HG03460 (cell line): Measurements from ENCODE around the gene EPC2.
"Not testable (repeated sequence)": the region's sequence is repeated elsewhere in the genome, so short reads cannot be mapped to it uniquely, and the experiment has no call there.

Experiments used
- ATAC-seq: cut with Tn5 transposase; IDR thresholded peaks from one replicate; pipeline ENCODE4 v1.9.1; 2021; ENCODE audit not compliant: unreplicated experiment

Gene EPC2

GRCh38 chr2:148674063-148675020 lies 29.8 kb downstream of the EPC2 start:
- no peak for ATAC-seq

GRCh38 chr2:148675708-148676107 lies 31.2 kb downstream of the EPC2 start:
- no peak for ATAC-seq

- not testable (repeated sequence) for ATAC-seq
These were observed 34.0 kb downstream of the EPC2 start for GRCh38 chr2:148678302-148679179.

GRCh38 chr2:148680462-148680861 lies 35.9 kb downstream of the EPC2 start:
- ATAC-seq = no peak

GRCh38 chr2:148681443-148681842 lies 36.9 kb downstream of the EPC2 start:
- ATAC-seq = no peak

GRCh38 chr2:148681862-148682261 lies 37.3 kb downstream of the EPC2 start:
- ATAC-seq = not testable (repeated sequence)

DNA sequence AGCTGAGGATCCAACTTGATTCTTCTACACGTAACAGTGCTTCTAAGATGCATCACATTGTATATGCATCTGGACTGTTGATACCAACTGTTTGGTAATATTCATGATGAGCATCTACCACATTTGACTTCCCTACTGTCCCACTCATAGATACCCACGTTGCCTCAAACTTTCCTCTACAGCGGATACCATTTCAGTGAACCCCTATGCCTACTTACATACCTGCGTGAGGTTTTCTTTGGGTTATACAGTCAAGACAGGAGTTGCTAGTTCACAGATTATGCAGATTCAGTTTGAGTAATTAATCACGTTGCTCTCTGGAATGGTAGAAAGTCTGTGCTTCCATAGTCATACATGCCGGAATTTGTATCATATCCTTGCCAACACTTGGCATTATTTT lies 40.0 kb downstream of the EPC2 start:
- no peak for ATAC-seq

DNA sequence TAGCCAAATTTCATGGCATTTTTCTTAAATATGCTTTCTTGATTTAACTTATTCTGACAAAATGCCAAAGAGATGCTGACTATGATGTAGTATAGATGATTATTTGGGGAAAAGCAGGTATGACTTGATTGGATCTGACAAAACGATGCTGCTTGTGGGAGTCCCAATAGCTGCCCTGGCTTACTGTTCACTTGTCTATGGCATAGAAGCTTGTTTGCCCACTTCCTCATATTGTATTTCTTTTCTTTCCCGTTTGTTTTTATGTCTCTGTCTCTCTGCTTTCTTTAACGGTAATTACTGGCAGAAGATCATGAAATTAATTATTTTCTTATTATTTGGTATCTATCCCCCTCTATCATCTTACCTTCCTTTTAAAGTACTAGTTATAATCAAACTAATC lies 43.0 kb downstream of the EPC2 start:
- no peak for ATAC-seq

- ATAC-seq = not testable (repeated sequence)
These were observed 43.5 kb downstream of the EPC2 start for GRCh38 chr2:148688011-148688410.

DNA sequence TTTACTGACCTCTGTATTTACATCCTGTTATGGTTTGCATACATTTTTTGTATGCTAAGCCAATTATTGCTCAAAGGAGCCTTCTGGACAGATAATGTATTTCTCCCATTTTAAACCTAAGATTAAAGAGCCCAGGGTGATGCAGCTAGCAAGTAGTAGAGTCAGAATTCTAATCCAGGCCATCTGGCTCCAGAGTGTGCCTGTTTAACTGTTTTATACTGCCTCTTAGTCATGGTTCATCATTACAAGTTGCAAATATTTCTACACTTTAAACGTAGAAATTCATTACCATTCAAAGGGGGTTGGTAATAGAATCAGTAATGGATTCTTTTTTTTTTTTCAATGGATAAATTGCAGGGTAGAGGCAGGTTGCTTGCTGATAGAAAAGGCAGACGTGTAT lies 52.4 kb downstream of the EPC2 start:
- ATAC-seq = no peak

GRCh38 chr2:148699830-148700229 lies 55.3 kb downstream of the EPC2 start:
- no peak for ATAC-seq

GRCh38 chr2:148701039-148701438 lies 56.5 kb downstream of the EPC2 start:
- ATAC-seq = no peak

GRCh38 chr2:148701877-148702276 lies 57.3 kb downstream of the EPC2 start:
- no peak for ATAC-seq

DNA sequence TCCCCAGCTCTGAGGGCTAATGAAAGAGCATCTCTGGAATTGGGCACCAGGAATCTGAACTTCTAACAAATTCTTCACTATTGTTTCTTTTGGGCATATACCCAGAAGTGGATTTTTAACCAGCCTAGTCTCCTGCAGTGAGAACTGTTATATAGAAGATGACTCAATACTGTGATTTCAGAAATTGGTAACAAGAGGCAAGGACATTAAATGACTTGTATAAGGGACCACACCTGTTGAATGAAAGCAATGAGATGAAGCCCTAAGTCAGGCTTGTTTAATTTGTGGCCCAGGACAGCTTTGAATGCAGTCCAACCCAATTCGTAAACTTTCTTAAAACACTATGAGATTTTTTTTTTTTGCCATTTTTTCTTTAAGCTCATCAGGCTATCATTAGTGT lies 57.9 kb downstream of the EPC2 start:
- no peak for ATAC-seq

DNA sequence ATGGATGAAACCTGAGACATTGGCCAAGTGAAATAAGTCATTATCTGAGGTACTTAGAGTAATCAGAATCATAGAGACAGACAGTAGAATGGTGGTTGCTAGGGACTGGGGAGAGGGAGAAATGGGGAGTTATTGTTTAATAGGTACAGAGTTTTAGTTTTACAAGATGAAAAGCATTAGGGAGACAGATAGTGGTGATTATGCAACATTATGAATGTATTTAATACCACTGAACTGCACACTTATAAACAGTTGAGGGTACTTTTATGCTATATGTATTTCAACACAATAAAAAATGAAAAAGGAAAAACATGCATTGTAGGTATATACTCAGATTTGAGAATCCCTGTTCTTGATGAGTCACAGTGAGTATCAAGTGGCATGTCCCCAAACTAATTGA lies 59.7 kb downstream of the EPC2 start:
- no peak for ATAC-seq

DNA sequence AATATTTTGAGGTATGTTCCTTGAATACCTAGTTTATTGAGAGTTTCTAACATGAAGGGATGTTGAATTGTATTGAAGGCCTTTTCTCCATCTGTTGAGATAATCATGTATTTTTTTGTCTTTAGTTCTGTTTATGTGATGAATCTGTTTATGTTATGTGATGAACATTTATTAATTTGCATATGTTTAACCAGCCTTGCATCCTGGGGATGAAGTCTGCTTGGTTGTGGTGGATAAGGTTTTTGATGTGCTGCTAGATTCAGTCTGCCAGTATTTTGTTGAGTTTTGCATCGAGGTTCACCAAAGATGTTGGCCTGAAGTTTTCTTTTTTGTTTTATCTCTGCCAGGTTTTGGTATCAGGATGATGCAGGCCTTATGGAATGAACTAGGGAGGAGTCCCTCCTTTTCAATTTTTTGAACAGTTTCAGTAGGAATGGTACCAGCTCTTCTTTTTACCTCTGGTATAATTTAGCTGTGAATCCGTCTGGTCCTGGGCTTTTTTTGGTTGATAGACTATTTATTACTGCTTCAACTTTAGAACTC lies 71.9 kb downstream of the EPC2 start:
- no peak for ATAC-seq

GRCh38 chr2:148718039-148718438 lies 73.5 kb downstream of the EPC2 start:
- no peak for ATAC-seq

DNA sequence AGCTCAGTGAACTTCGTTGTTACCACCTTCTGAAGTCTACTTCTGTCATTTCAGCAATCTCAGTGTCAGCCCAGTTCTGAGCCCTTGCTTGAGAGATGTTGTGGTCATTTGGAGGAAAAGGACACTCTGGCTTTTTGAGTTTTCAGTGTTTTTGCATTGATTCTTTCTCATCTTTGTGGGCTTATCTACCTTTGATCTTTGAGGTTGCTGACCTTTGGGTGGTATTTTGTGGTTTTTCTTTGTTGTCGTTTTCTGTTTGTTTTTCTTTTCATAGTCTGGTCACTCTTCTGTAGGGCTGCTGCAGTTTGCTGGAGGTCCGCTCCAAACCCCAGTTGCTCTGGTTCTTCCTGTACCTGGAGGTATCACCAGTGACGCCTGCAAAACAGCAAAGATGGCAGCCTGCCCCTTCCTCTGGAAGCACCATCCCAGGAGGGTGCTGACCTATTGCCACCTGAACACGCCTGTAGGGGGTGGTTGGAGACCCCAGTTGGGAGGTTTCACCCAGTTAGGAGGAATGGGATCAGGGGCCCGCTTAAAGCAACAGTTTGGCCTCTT lies 74.7 kb downstream of the EPC2 start:
- no peak for ATAC-seq

DNA sequence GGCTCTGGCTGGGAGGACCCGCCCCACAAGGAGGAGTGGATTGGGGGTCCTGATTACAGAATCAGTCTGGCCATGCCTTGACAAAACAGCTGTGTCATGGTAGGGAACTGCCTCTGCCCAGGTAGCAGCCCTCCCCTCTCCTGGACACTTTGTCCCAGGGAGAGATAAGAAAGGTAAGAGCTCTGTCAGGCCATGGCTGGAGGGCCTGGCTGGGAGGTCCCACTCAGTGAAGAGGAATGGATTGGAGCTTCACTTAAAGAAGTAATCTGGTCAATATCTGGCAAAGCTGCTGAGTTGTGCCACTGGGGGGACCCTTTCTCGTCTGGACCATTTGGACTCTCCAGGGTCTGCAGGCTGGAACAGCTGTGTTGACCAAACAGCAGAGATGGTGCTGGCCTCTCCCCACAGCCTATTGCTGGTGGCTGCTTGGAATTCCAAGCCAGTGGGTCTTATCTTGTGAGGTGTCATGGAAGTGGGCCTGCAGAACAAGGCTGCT lies 75.4 kb downstream of the EPC2 start:
- no peak for ATAC-seq

DNA sequence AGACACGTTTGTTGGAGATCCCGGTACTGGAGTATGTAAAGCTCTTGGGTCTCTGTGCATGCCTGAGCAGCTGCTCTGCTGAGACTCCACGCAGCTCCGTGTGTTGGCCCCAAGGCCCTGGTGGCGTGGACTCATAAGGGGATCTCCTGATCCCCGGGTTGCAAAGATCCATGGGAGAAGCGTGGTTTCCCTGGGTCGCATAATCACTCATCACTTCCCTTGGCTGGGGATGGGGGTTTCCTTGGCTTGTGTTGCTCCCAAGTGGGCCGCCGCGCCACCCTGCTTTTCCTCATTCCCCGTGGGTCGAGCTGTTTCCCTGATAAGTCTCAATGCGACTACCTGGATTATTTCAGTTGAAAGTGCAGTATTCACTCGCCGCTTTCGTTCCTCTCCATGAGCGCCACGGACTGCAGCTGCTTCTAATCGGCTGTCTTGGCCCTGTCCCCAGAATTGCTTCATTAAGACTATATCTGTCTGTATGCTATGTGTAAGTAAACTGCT lies 76.0 kb downstream of the EPC2 start:
- no peak for ATAC-seq

DNA sequence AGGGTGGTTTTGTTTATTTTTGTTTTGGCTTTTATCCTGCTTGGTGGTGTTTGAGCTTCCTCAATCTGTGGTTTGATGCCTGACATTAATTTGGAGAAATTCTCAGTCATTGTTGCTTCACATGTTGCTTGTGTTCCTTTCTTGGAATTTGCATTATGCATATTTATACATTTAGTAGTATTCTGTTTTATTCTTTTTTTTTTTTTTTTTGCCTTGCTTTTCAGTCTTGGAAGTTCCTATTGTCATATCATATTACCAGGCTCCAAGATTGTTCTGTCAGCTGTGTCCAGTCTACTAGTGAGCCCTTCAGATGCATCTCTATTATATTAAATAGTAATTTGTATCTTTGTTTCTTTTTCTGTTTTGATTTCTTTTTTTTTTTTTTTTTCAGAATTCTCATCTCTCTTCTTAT lies 77.0 kb downstream of the EPC2 start:
- ATAC-seq = no peak
